ENCODE results near the gene CAMK2N1. TPM values are rescaled to one million over a fixed set of nuclear protein-coding genes. Genes with fewer than 3 reads are reported as not detected.

Gene CAMK2N1
- total and polyA plus RNA-seq, 8 donors, result 17.9 to 91.0 (median 61.8) TPM

GRCh38 chr1:20505488-20505887 is 19.5 kb upstream of the CAMK2N1 start:
- Histone ChIP-seq H3K36me3 (peaks cover 0 to 34% of the 10 kb centered on the region in 2 donors), H3K4me1 (peaks cover 13 to 30% of the 10 kb centered on the region in 2 donors), H3K27ac (no peak overlapping the region), H3K9me3 (no peaks in the 10 kb centered on the region), H3K4me3 (no peak overlapping the region), H3K27me3 (no peaks in the 10 kb centered on the region)
- no peak for TF ChIP-seq CTCF (IDR thresholded peaks at IDR 0.05)
- DNase-seq (no peak), ATAC-seq (no peak)
- intact Hi-C loops (cut with DNase I), result no loop called here

GRCh38 chr1:20500716-20501115 is 14.7 kb upstream of the CAMK2N1 start:
- H3K9me3 ChIP-seq, result no peaks in the 10 kb centered on the region
- H3K36me3 ChIP-seq, result peaks cover 0 to 62% of the 10 kb centered on the region in 2 donors
- H3K27ac ChIP-seq, result no peak overlapping the region
- H3K4me3 ChIP-seq, result no peak overlapping the region
- no peak for TF ChIP-seq CTCF (IDR thresholded peaks at IDR 0.05)
- DNase-seq, result no peak
- ATAC-seq, result no peak
- H3K27me3 ChIP-seq, result no peaks in the 10 kb centered on the region
- peaks cover 0 to 16% of the 10 kb centered on the region in 2 donors for H3K4me1 ChIP-seq
- intact Hi-C loops (cut with DNase I), result no loop called here

GRCh38 chr1:20499718-20500117 is 13.7 kb upstream of the CAMK2N1 start:
- H3K4me3 ChIP-seq, result no peak overlapping the region
- DNase-seq (no peak), ATAC-seq (no peak)
- H3K36me3 ChIP-seq, result peaks cover 0 to 62% of the 10 kb centered on the region in 2 donors
- peaks cover 0 to 16% of the 10 kb centered on the region in 2 donors for H3K4me1 ChIP-seq
- H3K27me3 ChIP-seq, result no peaks in the 10 kb centered on the region
- no peak for TF ChIP-seq CTCF (IDR thresholded peaks at IDR 0.05)
- intact Hi-C loops (cut with DNase I), result no loop called here
- H3K27ac ChIP-seq, result no peak overlapping the region
- no peaks in the 10 kb centered on the region for H3K9me3 ChIP-seq

DNA sequence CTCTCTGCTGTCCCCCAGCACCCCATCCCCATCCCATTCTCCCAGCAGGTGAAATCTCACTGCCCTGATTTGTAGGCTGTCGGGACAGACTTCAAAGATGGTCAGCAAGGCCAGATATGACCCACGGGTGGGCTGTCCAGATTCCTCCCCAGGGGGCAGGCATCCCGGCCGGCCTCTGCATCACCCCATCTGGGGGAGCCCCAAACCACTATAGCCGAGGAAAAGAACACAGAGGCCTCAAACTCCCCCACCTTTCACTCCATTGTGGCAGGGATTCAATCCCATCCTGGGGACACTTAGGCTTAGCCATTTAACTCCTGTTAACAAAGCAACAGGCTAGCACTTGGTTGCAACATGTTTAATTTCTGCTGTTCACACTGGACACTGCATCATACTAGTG is 13.1 kb upstream of the CAMK2N1 start:
- no peak for TF ChIP-seq CTCF (IDR thresholded peaks at IDR 0.05)
- Histone ChIP-seq H3K4me1 (peaks cover 0 to 20% of the 10 kb centered on the region in 2 donors), H3K9me3 (no peaks in the 10 kb centered on the region), H3K4me3 (no peak overlapping the region), H3K27ac (no peak overlapping the region), H3K36me3 (peaks cover 0 to 62% of the 10 kb centered on the region in 2 donors), H3K27me3 (no peaks in the 10 kb centered on the region)
- DNase-seq, result no peak
- intact Hi-C loops (cut with DNase I), result no loop called here
- no peak for ATAC-seq

- H3K4me1 ChIP-seq, result peaks cover 6 to 29% of the 10 kb centered on the region in 2 donors
- intact Hi-C loops (cut with DNase I), result no loop called here
- no peak overlapping the region for H3K4me3 ChIP-seq
- TF ChIP-seq CTCF (IDR thresholded peaks at IDR 0.05), result no peak
- H3K27ac ChIP-seq, result no peak overlapping the region
- no peaks in the 10 kb centered on the region for H3K27me3 ChIP-seq
- H3K9me3 ChIP-seq, result no peaks in the 10 kb centered on the region
- DNase-seq (no peak), ATAC-seq (no peak)
- H3K36me3 ChIP-seq, result peaks cover 0 to 54% of the 10 kb centered on the region in 2 donors
Measured at GRCh38 chr1:20498116-20498515, 12.1 kb upstream of the CAMK2N1 start.
